ENCODE results near the gene RBMS3. TPM values are rescaled to one million over a fixed set of nuclear protein-coding genes. Genes with fewer than 3 reads are reported as not detected.
A peak's percentile ranks its signal among the peaks of the same experiment; 100 is the strongest.

The RBMS3 gene
- total and polyA plus RNA-seq, 2 of the 8 experiments (the other 6 are each of a cell fraction or from before 2014, with no cell fraction given): 3.7 to 6.9 TPM

DNA sequence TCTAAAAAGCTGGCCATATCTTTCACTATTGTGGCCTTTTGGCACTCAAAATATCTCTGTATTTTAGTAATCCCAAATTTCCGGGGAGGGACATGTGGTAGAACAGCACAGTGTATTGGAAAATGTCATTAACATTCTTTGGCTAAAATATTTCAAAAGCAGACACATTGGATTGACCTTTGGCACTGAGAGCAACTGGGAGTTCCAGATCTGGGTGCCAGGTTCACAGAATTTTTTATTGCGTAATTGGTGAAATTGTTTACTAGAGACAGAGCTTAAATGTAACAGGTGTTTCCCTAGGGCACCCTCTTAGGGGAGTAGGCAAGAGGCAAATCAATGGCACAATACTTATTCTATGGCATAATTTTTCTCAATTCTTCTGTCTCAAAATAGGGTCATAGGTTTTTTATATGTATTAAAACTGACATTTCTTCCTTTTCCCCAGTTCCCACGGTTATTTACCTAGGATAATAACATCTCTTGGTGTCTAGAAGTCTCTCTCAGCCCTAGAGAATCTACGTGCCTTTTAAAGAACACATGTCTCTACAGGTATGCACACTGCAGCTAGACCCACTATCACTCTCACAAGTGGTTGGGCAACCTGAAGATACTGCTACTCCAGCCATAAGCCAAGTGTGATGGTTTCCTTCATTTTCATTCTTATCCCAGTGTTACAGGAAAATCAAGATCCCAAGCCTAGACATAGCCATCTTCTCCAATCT lies 10.6 kb downstream of the RBMS3 start:
- DNase-seq (ENCODE audit: low read depth in 1 of 2, low spot score in 2 of 2): no peak
- no peak for FAIRE-seq

More for the DNA sequence above, 10.6 kb downstream of the RBMS3 start:
- H2BK20ac ChIP-seq (ENCODE audit: low read length): no peak overlapping the region
- no peak overlapping the region for H3K4ac ChIP-seq (replicated peaks; ENCODE audit: insufficient read length, low read depth, low read length)
- H2AFZ ChIP-seq (ENCODE audit: low read length): no peak overlapping the region
- no peak overlapping the region for H3K23ac ChIP-seq (ENCODE audit: insufficient read length)
- no peaks in the 10 kb centered on the region for H3K79me2 ChIP-seq (ENCODE audit: control insufficient read depth in 1 of 2, insufficient read depth in 2 of 2, low read length in 2 of 2)
- H2AK5ac ChIP-seq (ENCODE audit: low read depth, low read length): no peak overlapping the region
- no peak overlapping the region for H3K4me3 ChIP-seq (ENCODE audit: extremely low read depth in 1 of 4, insufficient read depth in 2 of 4, low read depth in 3 of 4, low read length in 4 of 4)
- H4K8ac ChIP-seq (ENCODE audit: extremely low read depth, insufficient read depth, low read length): no peak overlapping the region
- TF ChIP-seq SP4 (IDR thresholded peaks at IDR 0.05; ENCODE audit: low read length): no peak
- peak; percentile 65; the same call in 1 of the 2 replicates for TF ChIP-seq CEBPB (IDR thresholded peaks at IDR 0.05; ENCODE audit: low read depth, low read length)
- H3K9ac ChIP-seq (replicated peaks in 1 of 4; ENCODE audit: extremely low read depth in 1 of 4, low read depth in 3 of 4, low read length in 3 of 4): no peak overlapping the region
- no peak overlapping the region for H4K91ac ChIP-seq (replicated peaks; ENCODE audit: insufficient read length, low read length)
- H3K27me3 ChIP-seq (replicated peaks in 1 of 4; ENCODE audit: control insufficient read depth in 3 of 4, extremely low read depth in 1 of 4, insufficient read depth in 3 of 4, low read length in 3 of 4): no peaks in the 10 kb centered on the region
- WGBS, 2 experiments (ENCODE audit: extremely low coverage in 1 of 2, insufficient coverage in 1 of 2, insufficient read length in 1 of 2, insufficient replicate concordance in 2 of 2, low coverage in 1 of 2, low lambda C conversion rate in 2 of 2, missing lambda C conversion rate in 1 of 2): 96% methylated on average over 4 of the region's 4 CpGs; no CpG with 5 or more reads in 1 of the 2 experiments
- no peaks in the 10 kb centered on the region for H4K20me1 ChIP-seq (replicated peaks in 1 of 2; ENCODE audit: control insufficient read depth in 1 of 2, insufficient read depth in 2 of 2, low read length in 2 of 2)
- H3K4me2 ChIP-seq (ENCODE audit: insufficient read depth in 1 of 2, low read depth in 2 of 2, low read length in 2 of 2): no peak overlapping the region
- no peak overlapping the region; the same call in 1 of the 2 replicates for H3K18ac ChIP-seq (ENCODE audit: extremely low read depth, low read length)
- no peak overlapping the region for H3K27ac ChIP-seq (ENCODE audit: low read depth, low read length)
- ChIA-PET CTCF (ENCODE audit: partially characterized antibody) (no interaction called here), POLR2A (ENCODE audit: partially characterized antibody) (no interaction called here)
- H3K56ac ChIP-seq (replicated peaks; ENCODE audit: insufficient read length, low read depth, low read length): no peak overlapping the region
- no peak overlapping the region for H3K14ac ChIP-seq (ENCODE audit: insufficient read length)
- H3K4me1 ChIP-seq (replicated peaks in 1 of 4; ENCODE audit: control insufficient read depth in 3 of 4, insufficient read depth in 4 of 4, low read length in 3 of 4): peaks cover 0 to 6% (median 3%) of the 10 kb centered on the region in 4 experiments; a peak in 4 of 7 replicates
- H2BK120ac ChIP-seq (replicated peaks; ENCODE audit: low read depth, low read length): no peak overlapping the region
- H2BK12ac ChIP-seq (ENCODE audit: low read depth, low read length): no peak overlapping the region
- no peak overlapping the region for H2BK15ac ChIP-seq (ENCODE audit: low read length)
- H2BK5ac ChIP-seq (ENCODE audit: low read depth, low read length): no peak overlapping the region
- no peaks in the 10 kb centered on the region for H3K36me3 ChIP-seq (ENCODE audit: control insufficient read depth in 2 of 4, insufficient read depth in 4 of 4, low read length in 3 of 4)
- no peaks in the 10 kb centered on the region for H3K79me1 ChIP-seq (ENCODE audit: low read depth, low read length)
- H3K23me2 ChIP-seq (ENCODE audit: low read depth, low read length): no peaks in the 10 kb centered on the region
- no peak overlapping the region for H4K5ac ChIP-seq (ENCODE audit: insufficient read length, low read depth, low read length)
- no peaks in the 10 kb centered on the region for H3K9me3 ChIP-seq (ENCODE audit: insufficient read depth in 2 of 2, low read depth in 1 of 2, low read length in 1 of 2)
